ENCODE measurements around the gene CALML6. TPM values are rescaled to one million over a fixed set of nuclear protein-coding genes. Genes with fewer than 3 reads are reported as not detected.

CALML6 gene
- 0.92 and 1.3 TPM in 2 replicates for total RNA-seq (2021; fragmentation: NEBNext Ultra II Directional; extraction: Animal tissue kit (Norgen Biotek cat#: 25700))
- 0.54 and 0.96 TPM in 2 replicates for polyA plus RNA-seq (2011; rRNA removed)
- polyA plus RNA-seq (2011; cell fraction: cytosol; rRNA removed): 1.4 TPM
- polyA plus RNA-seq (2011; cell fraction: nucleus; rRNA removed): 4.8 TPM
- polyA plus RNA-seq (2012, experiment 1 of 2): 1.3 to 1.9 TPM (median 1.7 TPM) in 4 replicates
- 0.84 TPM for polyA plus RNA-seq (2012, experiment 2 of 2)
- 0.65 TPM for polyA plus RNA-seq (2013, experiment 1 of 2)
- 0.63 TPM for polyA plus RNA-seq (2013, experiment 2 of 2)
- 0.09 and 0.15 TPM in 2 replicates for polyA minus RNA-seq (2011; rRNA and poly(A)+ RNA removed)
- polyA minus RNA-seq (2011; cell fraction: cytosol; rRNA and poly(A)+ RNA removed): not detected
- polyA minus RNA-seq (2011; cell fraction: nucleus; rRNA and poly(A)+ RNA removed): 1.5 TPM
- long read RNA-seq, experiment 1: 0 reads
- long read RNA-seq, experiment 2: 0 reads

- CTCF ChIA-PET (ENCODE audit: partially characterized antibody): interaction anchor here (0.5 to 2.9 kb wide), 8 partner anchors 9 to 132 kb away, joined by 3 to 12 read pairs (median 4); no protein-coding TSS in a partner anchor
- TF ChIP-seq SP1 (IDR thresholded peaks at IDR 0.05; ENCODE audit: low read depth, low read length) (no peak), TCF12 (IDR thresholded peaks at IDR 0.05; ENCODE audit: low read depth, low read length) (no peak), MAX (IDR thresholded peaks at IDR 0.05) (no peak), SP2 (IDR thresholded peaks at IDR 0.05; ENCODE audit: low read length) (no peak), KDM1A (IDR thresholded peaks at IDR 0.05; ENCODE audit: borderline replicate concordance, low read length) (no peak), SIRT6 (IDR thresholded peaks at IDR 0.05; ENCODE audit: low read length) (no peak), EGR1 (IDR thresholded peaks at IDR 0.05; ENCODE audit: borderline replicate concordance, low read depth, low read length) (no peak)
Observed at GRCh38 chr1:1914971-1915692, at the start of gene CALML6. Gene CALML6 (plus strand): TSS chr1:1915260. CDS start chr1:1915281, 21 bp downstream.

More at GRCh38 chr1:1914971-1915692, at the start of gene CALML6:
- Histone ChIP-seq H3K79me1 (ENCODE audit: low read depth, low read length) (no peaks in the 10 kb centered on the region), H2BK5ac (ENCODE audit: low read depth, low read length) (peak within 1 kb of the TSS; percentile 2; the same call in 1 of the 2 replicates), H3K4me2 (ENCODE audit: insufficient read depth in 1 of 2, low read depth in 2 of 2, low read length in 2 of 2) (no peak within 1 kb of the TSS), H3K79me2 (ENCODE audit: control insufficient read depth in 1 of 2, insufficient read depth in 2 of 2, low read length in 2 of 2) (no peaks in the 10 kb centered on the region), H3K23me2 (ENCODE audit: low read depth, low read length) (peaks cover 4% of the 10 kb centered on the region; the same call in 1 of the 2 replicates), H2BK120ac (replicated peaks; ENCODE audit: low read depth, low read length) (no peak within 1 kb of the TSS), H3K23ac (ENCODE audit: insufficient read length) (no peak within 1 kb of the TSS), H3K36me3 (ENCODE audit: control insufficient read depth in 2 of 4, insufficient read depth in 4 of 4, low read length in 3 of 4) (no peaks in the 10 kb centered on the region), H2BK15ac (ENCODE audit: low read length) (peak within 1 kb of the TSS; percentile 72), H2AK5ac (ENCODE audit: low read depth, low read length) (0 out of 2 replicates have a peak within 1 kb of the TSS, but pooled peaks have one; percentile 24), H4K20me1 (replicated peaks in 1 of 2; ENCODE audit: control insufficient read depth in 1 of 2, insufficient read depth in 2 of 2, low read length in 2 of 2) (no peaks in the 10 kb centered on the region), H3K27ac (ENCODE audit: low read depth, low read length) (no peak within 1 kb of the TSS), H4K8ac (ENCODE audit: extremely low read depth, insufficient read depth, low read length) (peak within 1 kb of the TSS; percentile 72; the same call in 1 of the 2 replicates), H3K18ac (ENCODE audit: extremely low read depth, low read length) (no peak within 1 kb of the TSS), H3K4me1 (replicated peaks in 1 of 4; ENCODE audit: control insufficient read depth in 3 of 4, insufficient read depth in 4 of 4, low read length in 3 of 4) (peaks cover 0 to 18% (median 12%) of the 10 kb centered on the region in 4 experiments; a peak in 6 of 7 replicates), H3K9ac (replicated peaks in 1 of 4; ENCODE audit: extremely low read depth in 1 of 4, low read depth in 3 of 4, low read length in 3 of 4) (no peak within 1 kb of the TSS), H3K4ac (replicated peaks; ENCODE audit: insufficient read length, low read depth, low read length) (no peak within 1 kb of the TSS), H2AFZ (ENCODE audit: low read length) (no peak within 1 kb of the TSS), H3K4me3 (ENCODE audit: extremely low read depth in 1 of 4, insufficient read depth in 2 of 4, low read depth in 3 of 4, low read length in 4 of 4) (no peak within 1 kb of the TSS), H2BK20ac (ENCODE audit: low read length) (no peak within 1 kb of the TSS), H2BK12ac (ENCODE audit: low read depth, low read length) (peak within 1 kb of the TSS; percentile 68; the same call in 1 of the 2 replicates), H3K9me3 (ENCODE audit: insufficient read depth in 2 of 2, low read depth in 1 of 2, low read length in 1 of 2) (no peaks in the 10 kb centered on the region), H3K56ac (replicated peaks; ENCODE audit: insufficient read length, low read depth, low read length) (no peak within 1 kb of the TSS), H4K5ac (ENCODE audit: insufficient read length, low read depth, low read length) (no peak within 1 kb of the TSS), H3K14ac (ENCODE audit: insufficient read length) (no peak within 1 kb of the TSS), H4K91ac (replicated peaks; ENCODE audit: insufficient read length, low read length) (no peak within 1 kb of the TSS), H3K27me3 (replicated peaks in 1 of 4; ENCODE audit: control insufficient read depth in 3 of 4, extremely low read depth in 1 of 4, insufficient read depth in 3 of 4, low read length in 3 of 4) (no peaks in the 10 kb centered on the region; a peak in 2 of 7 replicates)
- DNase-seq (ENCODE audit: low read depth in 1 of 2, low spot score in 2 of 2) (no peak), FAIRE-seq (no peak)
- 92% methylated on average over 15 of the region's 15 CpGs; no CpG with 5 or more reads in 1 of the 2 experiments for WGBS, 2 experiments (ENCODE audit: extremely low coverage in 1 of 2, insufficient coverage in 1 of 2, insufficient read length in 1 of 2, insufficient replicate concordance in 2 of 2, low coverage in 1 of 2, low lambda C conversion rate in 2 of 2, missing lambda C conversion rate in 1 of 2)
- POLR2A ChIA-PET (ENCODE audit: partially characterized antibody): interaction anchor here (0.6 to 1.2 kb wide), 4 partner anchors 9 to 290 kb away, joined by 3 read pairs; no protein-coding TSS in a partner anchor
